GM21723 (cell line): ENCODE data around the gene ICAM2.

Source experiments
- ATAC-seq: cut with Tn5 transposase; IDR thresholded peaks from one replicate; pipeline ENCODE4 v1.9.1; 2021; ENCODE audit warnings: mild to moderate bottlenecking, moderate library complexity; ENCODE audit not compliant: unreplicated experiment

ICAM2 gene

GRCh38 chr17:64020056-64020766 is at the start of gene ICAM2:
TSS of gene ICAM2 (minus strand) at chr17:64020633. CDS start at chr17:64006691, 13,942 bp downstream.
- ATAC-seq = peak; percentile 59

- no peak for ATAC-seq
Observed at GRCh38 chr17:64070213-64070612, 49.8 kb upstream of the ICAM2 start.

- no peak for ATAC-seq
Observed at GRCh38 chr17:64069143-64069542, 48.7 kb upstream of the ICAM2 start.

- no peak for ATAC-seq
Observed at GRCh38 chr17:64067657-64068056, 47.2 kb upstream of the ICAM2 start.

- no peak for ATAC-seq
Observed at GRCh38 chr17:64066716-64067115, 46.3 kb upstream of the ICAM2 start.

GRCh38 chr17:64065161-64065560 is 44.7 kb upstream of the ICAM2 start:
- ATAC-seq = no peak

- no peak for ATAC-seq
Observed at GRCh38 chr17:64064331-64064730, 43.9 kb upstream of the ICAM2 start.

- no peak for ATAC-seq
Observed at GRCh38 chr17:64063766-64064224, 43.4 kb upstream of the ICAM2 start.

- ATAC-seq = no peak
Observed at GRCh38 chr17:64063088-64063487, 42.7 kb upstream of the ICAM2 start.

- ATAC-seq = peak; percentile 57
Observed at GRCh38 chr17:64061178-64061898, 40.9 kb upstream of the ICAM2 start.

- ATAC-seq = no peak
Observed at GRCh38 chr17:64060331-64060730, 39.9 kb upstream of the ICAM2 start.

GRCh38 chr17:64059756-64060155 is 39.3 kb upstream of the ICAM2 start:
- no peak for ATAC-seq

GRCh38 chr17:64058621-64059020 is 38.2 kb upstream of the ICAM2 start:
- no peak for ATAC-seq

GRCh38 chr17:64057701-64058263 is 37.3 kb upstream of the ICAM2 start:
- no peak for ATAC-seq

GRCh38 chr17:64056269-64057005 is 36.0 kb upstream of the ICAM2 start:
- peak; percentile 67 for ATAC-seq

- ATAC-seq = no peak
Observed at GRCh38 chr17:64055183-64056142, 35.0 kb upstream of the ICAM2 start.

GRCh38 chr17:64054304-64054703 is 33.9 kb upstream of the ICAM2 start:
- ATAC-seq = no peak

GRCh38 chr17:64053101-64053500 is 32.7 kb upstream of the ICAM2 start:
- ATAC-seq = no peak

GRCh38 chr17:64051153-64051552 is 30.7 kb upstream of the ICAM2 start:
- no peak for ATAC-seq

GRCh38 chr17:64048805-64049204 is 28.4 kb upstream of the ICAM2 start:
- ATAC-seq = no peak
